Hematopoietic multipotent progenitor cell treated with erythropoietin and hydrocortisone succinate and interleukin-3 and kit ligand, for 15 days (in vitro differentiated cells): ENCODE results near the gene PDE9A.
A peak's percentile ranks its signal among the peaks of the same experiment; 100 is the strongest.

Experiments used
- DNase-seq: peaks from one replicate; pipeline ENCODE4 v3.0.0-alpha.2; 2015; ENCODE audit warnings: low spot score

Gene PDE9A

GRCh38 chr21:42658320-42659105, 5.1 kb downstream of the PDE9A start:
- DNase-seq: no peak

GRCh38 chr21:42659416-42660117, 6.1 kb downstream of the PDE9A start:
- no peak for DNase-seq

- no peak for DNase-seq
These were observed 6.7 kb downstream of the PDE9A start for GRCh38 chr21:42660118-42660470.

GRCh38 chr21:42661688-42662429, 8.4 kb downstream of the PDE9A start:
- no peak for DNase-seq

- DNase-seq: no peak
These were observed 9.2 kb downstream of the PDE9A start for GRCh38 chr21:42662430-42663199.

GRCh38 chr21:42663200-42663750, 9.9 kb downstream of the PDE9A start:
- DNase-seq: no peak

- no peak for DNase-seq
These were observed 10.6 kb downstream of the PDE9A start for GRCh38 chr21:42663860-42664535.

- no peak for DNase-seq
These were observed 11.2 kb downstream of the PDE9A start for GRCh38 chr21:42664614-42665013.

- DNase-seq: no peak
These were observed 11.6 kb downstream of the PDE9A start for GRCh38 chr21:42665026-42665425.

- no peak for DNase-seq
These were observed 12.1 kb downstream of the PDE9A start for GRCh38 chr21:42665484-42665883.

- DNase-seq: peak; percentile 54
These were observed 12.8 kb downstream of the PDE9A start for GRCh38 chr21:42666023-42666747.

- DNase-seq: no peak
These were observed 13.5 kb downstream of the PDE9A start for GRCh38 chr21:42666925-42667324.

GRCh38 chr21:42668298-42668992, 15.0 kb downstream of the PDE9A start:
- no peak for DNase-seq

- DNase-seq: no peak
These were observed 15.6 kb downstream of the PDE9A start for GRCh38 chr21:42669041-42669440.

GRCh38 chr21:42670058-42670880, 16.8 kb downstream of the PDE9A start:
- no peak for DNase-seq

- DNase-seq: no peak
These were observed 17.5 kb downstream of the PDE9A start for GRCh38 chr21:42670884-42671283.

GRCh38 chr21:42671778-42672593, 18.6 kb downstream of the PDE9A start:
- no peak for DNase-seq
